ENCODE data around the gene AGBL2.

The AGBL2 gene

GRCh38 chr11:47628026-47628425 lies 87.1 kb downstream of the AGBL2 start:
- no peaks in the 10 kb centered on the region for H3K79me2 ChIP-seq (ENCODE audit: insufficient read depth, low read length)
- no peaks in the 10 kb centered on the region for H3K27me3 ChIP-seq (ENCODE audit: insufficient read depth, low read length)
- TF ChIP-seq CTCF (IDR thresholded peaks at IDR 0.05; ENCODE audit: low read length) (no peak), EZH2 (IDR thresholded peaks at IDR 0.05; ENCODE audit: borderline replicate concordance, low read length) (no peak)
- H2AFZ ChIP-seq (ENCODE audit: low read length): no peak overlapping the region
- no peak overlapping the region for H3K27ac ChIP-seq (ENCODE audit: low read depth, low read length, poor library complexity, severe bottlenecking)
- no peak overlapping the region for H3K9ac ChIP-seq (ENCODE audit: low read length)
- H3K9me2 ChIP-seq (ENCODE audit: low read depth, low read length): no peaks in the 10 kb centered on the region
- no peak overlapping the region for H3K4me2 ChIP-seq (ENCODE audit: low read length)
- no peaks in the 10 kb centered on the region for H3K4me1 ChIP-seq (ENCODE audit: insufficient read depth, low read length, severe bottlenecking)
- H3K9me3 ChIP-seq (ENCODE audit: low read length): no peaks in the 10 kb centered on the region
- no peaks in the 10 kb centered on the region for H3F3A ChIP-seq (ENCODE audit: insufficient read depth, low read length)
- no peaks in the 10 kb centered on the region for H4K20me1 ChIP-seq (ENCODE audit: insufficient read depth, low read length)
- H3K36me3 ChIP-seq (ENCODE audit: insufficient read depth, low read length): peaks cover 91% of the 10 kb centered on the region
- H3K4me3 ChIP-seq (ENCODE audit: low read depth, low read length, poor library complexity, severe bottlenecking): no peak overlapping the region

- Histone ChIP-seq H3K9ac (ENCODE audit: low read length) (no peak overlapping the region), H2AFZ (ENCODE audit: low read length) (no peak overlapping the region), H3K4me2 (ENCODE audit: low read length) (no peak overlapping the region), H3K9me3 (ENCODE audit: low read length) (no peaks in the 10 kb centered on the region), H3K4me1 (ENCODE audit: insufficient read depth, low read length, severe bottlenecking) (no peaks in the 10 kb centered on the region), H3K9me2 (ENCODE audit: low read depth, low read length) (no peaks in the 10 kb centered on the region), H3K36me3 (ENCODE audit: insufficient read depth, low read length) (peaks cover 92% of the 10 kb centered on the region), H3K79me2 (ENCODE audit: insufficient read depth, low read length) (no peaks in the 10 kb centered on the region), H4K20me1 (ENCODE audit: insufficient read depth, low read length) (no peaks in the 10 kb centered on the region), H3K27me3 (ENCODE audit: insufficient read depth, low read length) (no peaks in the 10 kb centered on the region), H3K27ac (ENCODE audit: low read depth, low read length, poor library complexity, severe bottlenecking) (no peak overlapping the region), H3F3A (ENCODE audit: insufficient read depth, low read length) (no peaks in the 10 kb centered on the region), H3K4me3 (ENCODE audit: low read depth, low read length, poor library complexity, severe bottlenecking) (no peak overlapping the region)
- TF ChIP-seq CTCF (IDR thresholded peaks at IDR 0.05; ENCODE audit: low read length): no peak
- TF ChIP-seq EZH2 (IDR thresholded peaks at IDR 0.05; ENCODE audit: borderline replicate concordance, low read length): no peak
Measured at GRCh38 chr11:47626234-47626633, 88.9 kb downstream of the AGBL2 start.

- Histone ChIP-seq H3K9me3 (ENCODE audit: low read length) (no peaks in the 10 kb centered on the region), H3K4me3 (ENCODE audit: low read depth, low read length, poor library complexity, severe bottlenecking) (no peak overlapping the region), H3K4me2 (ENCODE audit: low read length) (no peak overlapping the region), H3K9ac (ENCODE audit: low read length) (no peak overlapping the region), H3F3A (ENCODE audit: insufficient read depth, low read length) (no peaks in the 10 kb centered on the region), H2AFZ (ENCODE audit: low read length) (no peak overlapping the region), H3K36me3 (ENCODE audit: insufficient read depth, low read length) (peaks cover 72% of the 10 kb centered on the region), H3K27me3 (ENCODE audit: insufficient read depth, low read length) (no peaks in the 10 kb centered on the region), H3K4me1 (ENCODE audit: insufficient read depth, low read length, severe bottlenecking) (no peaks in the 10 kb centered on the region), H3K9me2 (ENCODE audit: low read depth, low read length) (no peaks in the 10 kb centered on the region), H4K20me1 (ENCODE audit: insufficient read depth, low read length) (no peaks in the 10 kb centered on the region), H3K79me2 (ENCODE audit: insufficient read depth, low read length) (no peaks in the 10 kb centered on the region), H3K27ac (ENCODE audit: low read depth, low read length, poor library complexity, severe bottlenecking) (no peak overlapping the region)
- TF ChIP-seq EZH2 (IDR thresholded peaks at IDR 0.05; ENCODE audit: borderline replicate concordance, low read length) (no peak), CTCF (IDR thresholded peaks at IDR 0.05; ENCODE audit: low read length) (no peak)
Measured at GRCh38 chr11:47620836-47621378, 94.3 kb downstream of the AGBL2 start.

All from OCI-LY1 (cell line).